H9 (cell line): ENCODE measurements around the gene TAF15. TPM values are rescaled to one million over a fixed set of nuclear protein-coding genes. Genes with fewer than 3 reads are reported as not detected.

Source experiments
- DNase-seq: peaks from one replicate; pipeline ENCODE4 v3.0.0-alpha.2; 2017
- H2AFZ ChIP-seq: one replicate; pipeline ENCODE4 v1.6.1; 2013; ENCODE audit warnings: mild to moderate bottlenecking, low read length, control low read depth, moderate library complexity
- H2AK5ac ChIP-seq: 2 replicates; pipeline ENCODE4 v1.6.1; 2013; ENCODE audit warnings: low read length, control low read depth, mixed read lengths; ENCODE audit not compliant: insufficient read length
- H2BK120ac ChIP-seq: one replicate; pipeline ENCODE4 v1.6.1; 2013; ENCODE audit warnings: low read depth, mild to moderate bottlenecking, low read length, control low read depth, inconsistent platforms; ENCODE audit not compliant: poor library complexity, severe bottlenecking
- H2BK12ac ChIP-seq: 2 replicates; pipeline ENCODE4 v1.6.1; 2013; ENCODE audit warnings: low read length, control low read depth, mixed read lengths, low read depth; ENCODE audit not compliant: insufficient read length
- H2BK15ac ChIP-seq: 2 replicates; pipeline ENCODE4 v1.6.1; 2013; ENCODE audit warnings: low read depth, low read length, control low read depth
- H2BK20ac ChIP-seq: one replicate; pipeline ENCODE4 v1.6.1; 2013; ENCODE audit warnings: low read depth, mild to moderate bottlenecking, low read length, control low read depth, inconsistent platforms; ENCODE audit not compliant: poor library complexity, severe bottlenecking
- H2BK5ac ChIP-seq: 2 replicates; pipeline ENCODE4 v1.6.1; 2013; ENCODE audit warnings: low read length, control low read depth, mixed read lengths; ENCODE audit not compliant: insufficient read length
- H3K14ac ChIP-seq: 2 replicates; pipeline ENCODE4 v1.6.1; 2013; ENCODE audit warnings: low read length, control low read depth; ENCODE audit not compliant: insufficient read depth
- H3K18ac ChIP-seq: 2 replicates; pipeline ENCODE4 v1.6.1; 2013; ENCODE audit warnings: low read depth, mild to moderate bottlenecking, mixed read lengths, low read length, control low read depth; ENCODE audit not compliant: insufficient read length
- H3K23ac ChIP-seq: 2 replicates; pipeline ENCODE4 v1.6.1; 2013; ENCODE audit warnings: low read length, control low read depth, mixed read lengths, low read depth; ENCODE audit not compliant: insufficient read length
- H3K23me2 ChIP-seq: 2 replicates; pipeline ENCODE4 v1.6.1; 2013; ENCODE audit warnings: low read depth, mild to moderate bottlenecking, mixed read lengths, low read length, control low read depth; ENCODE audit not compliant: insufficient read length, poor library complexity, severe bottlenecking
- H3K27ac ChIP-seq: 2 replicates; pipeline ENCODE4 v1.5.1; 2013; ENCODE audit warnings: low read length, control low read depth, mixed read lengths, low read depth; ENCODE audit not compliant: insufficient read length
- H3K27me3 ChIP-seq: 2 replicates; pipeline ENCODE4 v1.6.1; 2013; ENCODE audit warnings: low read length, control low read depth, inconsistent platforms; ENCODE audit not compliant: insufficient read depth
- H3K4ac ChIP-seq: 2 replicates; pipeline ENCODE4 v1.6.1; 2013; ENCODE audit warnings: low read depth, mild to moderate bottlenecking, control low read depth, inconsistent platforms, low read length, moderate library complexity
- H3K4me1 ChIP-seq: 2 replicates; pipeline ENCODE4 v1.6.1; 2013; ENCODE audit warnings: low read length, control low read depth, inconsistent platforms; ENCODE audit not compliant: insufficient read depth
- H3K4me2 ChIP-seq: 2 replicates; pipeline ENCODE4 v1.6.1; 2013; ENCODE audit warnings: low read length, control low read depth, mixed read lengths; ENCODE audit not compliant: insufficient read length, insufficient read depth
- H3K56ac ChIP-seq: 2 replicates; pipeline ENCODE4 v1.6.1; 2013; ENCODE audit warnings: low read depth, mild to moderate bottlenecking, mixed read lengths, low read length, control low read depth; ENCODE audit not compliant: insufficient read length
- H3K79me1 ChIP-seq: 2 replicates; pipeline ENCODE4 v1.6.1; 2013; ENCODE audit warnings: low read depth, mild to moderate bottlenecking, moderate library complexity, low read length, control low read depth, inconsistent platforms; ENCODE audit not compliant: insufficient read depth, poor library complexity, severe bottlenecking
- H3K79me2 ChIP-seq: 2 replicates; pipeline ENCODE4 v1.6.1; 2013; ENCODE audit warnings: low read length, control low read depth, inconsistent platforms; ENCODE audit not compliant: insufficient read depth
- H3K9ac ChIP-seq: 2 replicates; pipeline ENCODE4 v1.6.1; 2013; ENCODE audit warnings: low read length, control low read depth, mixed read lengths; ENCODE audit not compliant: insufficient read length; ENCODE audit errors: extremely low read depth
- H3K9me3 ChIP-seq: one replicate; pipeline ENCODE4 v1.6.1; 2013; ENCODE audit warnings: low read depth, low read length, inconsistent platforms; ENCODE audit not compliant: control insufficient read depth
- H3T11ph ChIP-seq: one replicate; pipeline ENCODE4 v1.6.1; 2013; ENCODE audit warnings: mild to moderate bottlenecking, low read length, control low read depth, inconsistent platforms
- H4K20me1 ChIP-seq: one replicate; pipeline ENCODE4 v1.6.1; 2013; ENCODE audit not compliant: control insufficient read depth, insufficient read length, insufficient read depth
- H4K5ac ChIP-seq: 2 replicates; pipeline ENCODE4 v1.6.1; 2013; ENCODE audit warnings: low read depth, mild to moderate bottlenecking, mixed read lengths, low read length, control low read depth; ENCODE audit not compliant: insufficient read length
- H4K8ac ChIP-seq: replicated peaks from 2 replicates; pipeline ENCODE4 v1.6.1; 2013; ENCODE audit warnings: low read length, control low read depth, mixed read lengths, low read depth; ENCODE audit not compliant: insufficient read length
- H4K91ac ChIP-seq: 2 replicates; pipeline ENCODE4 v1.6.1; 2013; ENCODE audit warnings: low read depth, mild to moderate bottlenecking, moderate library complexity, mixed read lengths, low read length, control low read depth; ENCODE audit not compliant: insufficient read length
- H3K27ac Mint-ChIP-seq, 3 experiments: 2 replicates in 2 of 3; 3 replicates in 1 of 3; pipeline ENCODE4 v1.8.0; 2020 to 2021; ENCODE audit warnings: mixed read lengths in 3 of 3, mild to moderate bottlenecking in 1 of 3, moderate library complexity in 1 of 3
- H3K27me3 Mint-ChIP-seq: 2 replicates; pipeline ENCODE4 v1.8.0; 2021; ENCODE audit warnings: low read depth, mild to moderate bottlenecking, moderate library complexity, mixed read lengths
- H3K36me3 Mint-ChIP-seq, 3 experiments: 2 replicates in 2 of 3; 3 replicates in 1 of 3; pipeline ENCODE4 v1.8.0; 2020 to 2021; ENCODE audit warnings: low read depth in 3 of 3, mixed read lengths in 3 of 3; ENCODE audit not compliant: insufficient read depth in 1 of 3
- H3K4me1 Mint-ChIP-seq, 2 experiments: 2 replicates each; pipeline ENCODE4 v1.8.0; 2020; ENCODE audit warnings: mixed read lengths in 2 of 2
- H3K4me3 Mint-ChIP-seq, 2 experiments: 2 replicates in 1 of 2; 3 replicates in 1 of 2; pipeline ENCODE4 v1.8.0; 2020 to 2021; ENCODE audit warnings: mild to moderate bottlenecking in 2 of 2, mixed read lengths in 2 of 2, moderate library complexity in 1 of 2
- H3K9me3 Mint-ChIP-seq, 2 experiments: 2 replicates in 1 of 2; 3 replicates in 1 of 2; pipeline ENCODE4 v1.8.0; 2020; ENCODE audit warnings: mild to moderate bottlenecking in 2 of 2, mixed read lengths in 2 of 2, moderate library complexity in 1 of 2
- CTCF ChIP-seq: fragments of 200-600 bp; sonication (generic); conservative IDR thresholded peaks from 3 replicates; pipeline ENCODE4 v1.8.0; 2021; ENCODE audit warnings: antibody characterized with exemption, mild to moderate bottlenecking
- WGBS: extraction: QIAGEN DNeasy Blood & Tissue Kit; methylation state at CpG from one replicate; pipeline ENCODE4 v1.1.7; 2013; ENCODE audit warnings: missing lambda C conversion rate, low lambda C conversion rate, mixed read lengths; ENCODE audit not compliant: insufficient read length; ENCODE audit errors: extremely low coverage; 5-methylcytosine and 5-hydroxymethylcytosine counted together
- total RNA-seq: library from RNA; stranded (reverse); gene quantifications from 2 replicates; pipeline ENCODE4 v1.2.1, GENCODE V29; 2021

The TAF15 gene
- total RNA-seq, 1 experiment from 2014 or later, result 304 TPM

GRCh38 chr17:35761601-35762000, 47.7 kb upstream of the TAF15 start:
- H2AK5ac ChIP-seq, result no peak overlapping the region
- H2BK20ac ChIP-seq, result no peak overlapping the region
- H3K79me1 ChIP-seq, result no peaks in the 10 kb centered on the region
- DNase-seq, result no peak
- Mint-ChIP-seq H3K4me3 (no peak overlapping the region), H3K9me3 (no peaks in the 10 kb centered on the region; a peak in 3 of 5 replicates), H3K27me3 (peaks cover 25% of the 10 kb centered on the region), H3K27ac (no peak overlapping the region), H3K4me1 (peaks cover 14 to 17% of the 10 kb centered on the region in 2 experiments), H3K36me3 (no peaks in the 10 kb centered on the region; a peak in 2 of 7 replicates)
- WGBS, result no CpG with 5 or more reads among the region's 5 CpGs
- H4K91ac ChIP-seq, result no peak overlapping the region
- no peak overlapping the region for H3K23ac ChIP-seq
- peaks cover 2% of the 10 kb centered on the region; the same call in 1 of the 2 replicates for H3K27me3 ChIP-seq
- TF ChIP-seq CTCF, result no peak
- no peak overlapping the region for H2BK120ac ChIP-seq
- no peak overlapping the region for H3K14ac ChIP-seq
- no peak overlapping the region for H3K9ac ChIP-seq
- H3K79me2 ChIP-seq, result no peaks in the 10 kb centered on the region
- H2BK15ac ChIP-seq, result no peak overlapping the region
- H3K27ac ChIP-seq, result no peak overlapping the region
- no peak overlapping the region for H3K4ac ChIP-seq
- no peak overlapping the region for H2AFZ ChIP-seq
- H3K23me2 ChIP-seq, result peaks cover 5% of the 10 kb centered on the region
- H3T11ph ChIP-seq, result no peak overlapping the region
- H4K20me1 ChIP-seq, result no peaks in the 10 kb centered on the region
- H2BK12ac ChIP-seq, result no peak overlapping the region
- H3K18ac ChIP-seq, result no peak overlapping the region
- H2BK5ac ChIP-seq, result no peak overlapping the region
- H4K8ac ChIP-seq, result no peak overlapping the region
- no peak overlapping the region for H3K4me2 ChIP-seq
- no peaks in the 10 kb centered on the region for H3K9me3 ChIP-seq
- H3K4me1 ChIP-seq, result no peaks in the 10 kb centered on the region; the same call in 1 of the 2 replicates
- H3K56ac ChIP-seq, result no peak overlapping the region
- no peak overlapping the region for H4K5ac ChIP-seq
